ENCODE results near the gene LY6G6F.
A peak's percentile ranks its signal among the peaks of the same experiment; 100 is the strongest.

The LY6G6F gene

DNA sequence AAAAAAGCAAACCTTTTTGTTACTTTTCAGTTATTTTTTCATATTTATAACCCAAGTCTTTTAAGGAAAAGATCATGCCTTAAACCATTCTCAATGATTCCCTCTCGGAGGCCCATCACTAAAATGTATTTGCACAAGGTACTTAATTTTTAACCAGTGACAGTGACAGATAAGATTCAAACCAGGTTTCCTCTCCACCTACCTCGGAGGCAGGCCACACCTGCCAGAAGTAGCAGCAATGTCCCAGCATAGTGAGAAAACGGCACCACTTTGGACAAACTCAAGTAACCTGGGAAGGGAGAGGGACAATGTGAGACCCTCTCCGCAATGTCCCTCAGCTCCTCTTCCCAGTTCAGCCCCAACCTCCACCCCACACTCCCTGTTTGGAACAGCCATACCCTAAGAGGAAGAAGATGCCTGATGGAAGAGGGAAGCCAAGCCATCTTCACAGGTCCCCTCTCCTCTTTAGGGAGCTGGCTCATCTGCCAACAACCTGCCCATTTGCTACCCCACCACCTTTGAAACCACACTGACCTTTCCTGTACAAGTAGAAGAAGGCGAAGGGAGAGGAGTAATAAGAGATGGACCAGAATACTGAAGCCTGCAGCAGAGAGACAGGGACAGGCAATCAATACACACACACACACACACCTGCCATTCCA is 5.8 kb upstream of the LY6G6F start:
- H3K36me3 ChIP-seq (ENCODE audit: low read length), result 0 out of 2 replicates have a peak, but pooled peaks cover 2% of the 10 kb centered on the region
- no peak overlapping the region for H2AFZ ChIP-seq (ENCODE audit: low read depth, low read length, severe bottlenecking)
- TF ChIP-seq EZH2phosphoT487 (conservative IDR thresholded peaks at IDR 0.05; ENCODE audit: low read length), result no peak
- TF ChIP-seq, protein P1, sequence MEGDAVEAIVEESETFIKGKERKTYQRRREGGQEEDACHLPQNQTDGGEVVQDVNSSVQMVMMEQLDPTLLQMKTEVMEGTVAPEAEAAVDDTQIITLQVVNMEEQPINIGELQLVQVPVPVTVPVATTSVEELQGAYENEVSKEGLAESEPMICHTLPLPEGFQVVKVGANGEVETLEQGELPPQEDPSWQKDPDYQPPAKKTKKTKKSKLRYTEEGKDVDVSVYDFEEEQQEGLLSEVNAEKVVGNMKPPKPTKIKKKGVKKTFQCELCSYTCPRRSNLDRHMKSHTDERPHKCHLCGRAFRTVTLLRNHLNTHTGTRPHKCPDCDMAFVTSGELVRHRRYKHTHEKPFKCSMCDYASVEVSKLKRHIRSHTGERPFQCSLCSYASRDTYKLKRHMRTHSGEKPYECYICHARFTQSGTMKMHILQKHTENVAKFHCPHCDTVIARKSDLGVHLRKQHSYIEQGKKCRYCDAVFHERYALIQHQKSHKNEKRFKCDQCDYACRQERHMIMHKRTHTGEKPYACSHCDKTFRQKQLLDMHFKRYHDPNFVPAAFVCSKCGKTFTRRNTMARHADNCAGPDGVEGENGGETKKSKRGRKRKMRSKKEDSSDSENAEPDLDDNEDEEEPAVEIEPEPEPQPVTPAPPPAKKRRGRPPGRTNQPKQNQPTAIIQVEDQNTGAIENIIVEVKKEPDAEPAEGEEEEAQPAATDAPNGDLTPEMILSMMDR (IDR thresholded peaks at IDR 0.05; ENCODE audit: insufficient read depth, low read length, poor library complexity, severe bottlenecking), result no peak
- no peaks in the 10 kb centered on the region for H4K20me1 ChIP-seq (ENCODE audit: low read depth, low read length)
- H3K79me2 ChIP-seq (ENCODE audit: insufficient read depth, low read length), result peaks cover 26% of the 10 kb centered on the region
- H3K9me2 ChIP-seq (replicated peaks; ENCODE audit: insufficient read depth, low read length), result no peaks in the 10 kb centered on the region
- peaks cover 13% of the 10 kb centered on the region for H3F3A ChIP-seq (ENCODE audit: insufficient read depth)
- H3K27me3 ChIP-seq (ENCODE audit: low read length), result no peaks in the 10 kb centered on the region
- no peak overlapping the region for H3K9ac ChIP-seq (ENCODE audit: low read length)
- H3K9me3 ChIP-seq (ENCODE audit: insufficient read depth, low read length), result no peaks in the 10 kb centered on the region
- no peak overlapping the region for H3K27ac ChIP-seq (ENCODE audit: low read depth, low read length)
- H3K4me3 ChIP-seq (ENCODE audit: insufficient read depth, low read length, poor library complexity, severe bottlenecking), result no peak overlapping the region
- peak overlapping the region; percentile 84 for H3K4me2 ChIP-seq (ENCODE audit: low read depth, low read length, poor library complexity, severe bottlenecking)

DNA sequence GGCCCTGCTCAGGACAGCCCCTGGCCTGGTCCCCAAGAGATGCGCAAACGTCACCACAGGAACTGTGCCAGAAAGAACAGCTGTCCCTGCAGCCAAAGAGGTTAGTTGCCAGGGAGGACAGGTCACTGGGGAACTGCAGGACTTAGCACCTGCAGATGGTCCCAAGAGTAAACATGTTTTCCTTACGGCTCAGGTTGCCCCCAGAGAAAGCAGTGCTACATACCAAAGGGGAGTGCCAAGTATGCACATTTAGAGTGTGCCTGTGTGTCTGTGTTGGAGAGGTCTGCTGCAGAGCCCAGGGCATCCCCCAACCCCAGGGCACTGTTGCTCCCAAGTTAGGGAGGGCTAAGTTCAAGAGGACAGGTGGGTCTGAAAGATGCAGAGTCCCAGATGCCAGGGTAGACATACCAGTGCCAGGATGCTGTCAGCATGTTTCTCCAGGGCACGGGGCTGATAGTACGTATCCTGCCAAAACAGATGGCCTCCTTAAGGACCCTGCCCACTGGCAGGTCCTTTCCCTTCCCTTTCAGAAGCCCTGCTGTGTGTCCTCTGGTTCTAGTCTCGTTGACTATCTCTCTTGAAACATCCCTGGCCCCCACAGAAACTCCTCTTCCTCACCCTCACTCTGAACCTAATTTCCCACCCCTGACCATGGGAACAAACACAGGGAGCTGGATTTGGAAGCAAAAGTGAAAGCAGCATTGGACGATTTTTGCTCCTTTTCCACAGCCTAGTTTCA is 4.8 kb upstream of the LY6G6F start:
- Histone ChIP-seq H2AFZ (ENCODE audit: low read depth, low read length, severe bottlenecking) (peak overlapping the region; percentile 71), H3K36me3 (ENCODE audit: low read length) (0 out of 2 replicates have a peak, but pooled peaks cover 2% of the 10 kb centered on the region), H3K27ac (ENCODE audit: low read depth, low read length) (peak overlapping the region; percentile 75; the same call in 1 of the 2 replicates)

DNA sequence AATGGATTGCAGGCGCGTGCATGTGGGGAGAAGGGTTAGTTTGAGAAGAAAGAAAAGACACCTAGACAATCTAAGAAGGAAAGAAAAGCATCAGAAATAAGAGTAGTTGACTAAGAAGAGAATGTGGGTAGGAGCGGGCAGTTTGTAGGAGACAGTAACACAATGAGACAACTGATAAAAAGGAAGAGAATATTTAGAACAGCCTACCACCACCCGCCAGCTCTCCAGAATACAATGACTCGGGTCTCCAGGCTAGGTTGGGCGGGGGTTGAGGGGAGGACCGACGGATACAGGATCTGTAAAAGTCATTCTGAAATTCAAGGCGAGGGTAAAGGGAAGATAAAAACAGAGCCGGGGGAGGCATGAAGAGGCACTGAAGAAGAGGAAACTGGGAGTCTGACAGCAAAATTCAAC is 4.3 kb upstream of the LY6G6F start:
- Histone ChIP-seq H3K4me2 (ENCODE audit: low read depth, low read length, poor library complexity, severe bottlenecking) (peak overlapping the region; percentile 84), H2AFZ (ENCODE audit: low read depth, low read length, severe bottlenecking) (peak overlapping the region; percentile 71), H3K4me3 (ENCODE audit: insufficient read depth, low read length, poor library complexity, severe bottlenecking) (peak overlapping the region; percentile 82), H3K27me3 (ENCODE audit: low read length) (no peaks in the 10 kb centered on the region), H4K20me1 (ENCODE audit: low read depth, low read length) (no peaks in the 10 kb centered on the region), H3K27ac (ENCODE audit: low read depth, low read length) (peak overlapping the region; percentile 75), H3F3A (ENCODE audit: insufficient read depth) (peaks cover 13% of the 10 kb centered on the region), H3K9ac (ENCODE audit: low read length) (peak overlapping the region; percentile 80), H3K9me3 (ENCODE audit: insufficient read depth, low read length) (no peaks in the 10 kb centered on the region), H3K36me3 (ENCODE audit: low read length) (0 out of 2 replicates have a peak, but pooled peaks cover 2% of the 10 kb centered on the region), H3K79me2 (ENCODE audit: insufficient read depth, low read length) (peaks cover 26% of the 10 kb centered on the region), H3K9me2 (replicated peaks; ENCODE audit: insufficient read depth, low read length) (no peaks in the 10 kb centered on the region)
- TF ChIP-seq EZH2phosphoT487 (conservative IDR thresholded peaks at IDR 0.05; ENCODE audit: low read length), result no peak
- TF ChIP-seq, protein P1 (IDR thresholded peaks at IDR 0.05; ENCODE audit: insufficient read depth, low read length, poor library complexity, severe bottlenecking), result no peak

More for the DNA sequence above, 4.8 kb upstream of the LY6G6F start:
- no peak for TF ChIP-seq EZH2phosphoT487 (conservative IDR thresholded peaks at IDR 0.05; ENCODE audit: low read length)
- TF ChIP-seq, protein P1 (IDR thresholded peaks at IDR 0.05; ENCODE audit: insufficient read depth, low read length, poor library complexity, severe bottlenecking), result no peak
- H3F3A ChIP-seq (ENCODE audit: insufficient read depth), result peaks cover 13% of the 10 kb centered on the region
- peak overlapping the region; percentile 80 for H3K9ac ChIP-seq (ENCODE audit: low read length)
- H3K4me2 ChIP-seq (ENCODE audit: low read depth, low read length, poor library complexity, severe bottlenecking), result peak overlapping the region; percentile 84
- no peaks in the 10 kb centered on the region for H3K9me2 ChIP-seq (replicated peaks; ENCODE audit: insufficient read depth, low read length)
- H3K27me3 ChIP-seq (ENCODE audit: low read length), result no peaks in the 10 kb centered on the region
- no peaks in the 10 kb centered on the region for H3K9me3 ChIP-seq (ENCODE audit: insufficient read depth, low read length)
- no peaks in the 10 kb centered on the region for H4K20me1 ChIP-seq (ENCODE audit: low read depth, low read length)
- H3K79me2 ChIP-seq (ENCODE audit: insufficient read depth, low read length), result peaks cover 26% of the 10 kb centered on the region
- peak overlapping the region; percentile 82 for H3K4me3 ChIP-seq (ENCODE audit: insufficient read depth, low read length, poor library complexity, severe bottlenecking)
